ENCODE measurements around the gene KRT14.
"Not testable (repeated sequence)": the region's sequence is repeated elsewhere in the genome, so short reads cannot be mapped to it uniquely, and the experiment has no call there.

KRT14 gene

GRCh38 chr17:41544935-41545334 lies 41.8 kb downstream of the KRT14 start:
- no peak for DNase-seq

DNA sequence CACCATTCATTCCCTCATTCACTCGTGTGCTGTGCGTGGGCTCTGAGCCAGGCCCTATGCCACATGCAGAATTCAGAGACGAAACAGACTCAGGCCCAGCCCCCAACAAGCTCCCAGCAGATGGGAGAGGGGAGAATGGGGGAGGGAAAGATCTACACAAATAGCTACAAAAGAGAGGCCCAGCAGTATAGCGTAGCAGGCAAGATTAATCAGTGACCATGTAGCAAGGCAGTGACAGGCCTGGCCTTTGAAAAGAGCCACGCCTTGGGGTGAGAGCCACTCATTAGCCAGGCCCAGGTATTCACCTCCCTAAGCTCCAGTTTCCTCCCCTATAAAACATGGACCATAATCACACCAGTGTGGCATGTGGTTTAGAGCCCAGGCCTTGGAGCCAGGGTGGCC lies 42.2 kb downstream of the KRT14 start:
- no peak for DNase-seq

GRCh38 chr17:41542786-41543185 lies 43.9 kb downstream of the KRT14 start:
- DNase-seq, result not testable (repeated sequence)

- no peak for DNase-seq
Measured at GRCh38 chr17:41542357-41542756, 44.3 kb downstream of the KRT14 start.

GRCh38 chr17:41540921-41541625 lies 45.6 kb downstream of the KRT14 start:
- DNase-seq, result no peak

GRCh38 chr17:41539979-41540701 lies 46.6 kb downstream of the KRT14 start:
- no peak for DNase-seq

- DNase-seq, result no peak
Measured at GRCh38 chr17:41539071-41539492, 47.6 kb downstream of the KRT14 start.

GRCh38 chr17:41538565-41538991 lies 48.1 kb downstream of the KRT14 start:
- DNase-seq, result no peak

- DNase-seq, result no peak
Measured at GRCh38 chr17:41537990-41538389, 48.7 kb downstream of the KRT14 start.

- no peak for DNase-seq
Measured at GRCh38 chr17:41537614-41537954, 49.1 kb downstream of the KRT14 start.

- no peak for DNase-seq
Measured at GRCh38 chr17:41536741-41537613, 49.7 kb downstream of the KRT14 start.

DNA sequence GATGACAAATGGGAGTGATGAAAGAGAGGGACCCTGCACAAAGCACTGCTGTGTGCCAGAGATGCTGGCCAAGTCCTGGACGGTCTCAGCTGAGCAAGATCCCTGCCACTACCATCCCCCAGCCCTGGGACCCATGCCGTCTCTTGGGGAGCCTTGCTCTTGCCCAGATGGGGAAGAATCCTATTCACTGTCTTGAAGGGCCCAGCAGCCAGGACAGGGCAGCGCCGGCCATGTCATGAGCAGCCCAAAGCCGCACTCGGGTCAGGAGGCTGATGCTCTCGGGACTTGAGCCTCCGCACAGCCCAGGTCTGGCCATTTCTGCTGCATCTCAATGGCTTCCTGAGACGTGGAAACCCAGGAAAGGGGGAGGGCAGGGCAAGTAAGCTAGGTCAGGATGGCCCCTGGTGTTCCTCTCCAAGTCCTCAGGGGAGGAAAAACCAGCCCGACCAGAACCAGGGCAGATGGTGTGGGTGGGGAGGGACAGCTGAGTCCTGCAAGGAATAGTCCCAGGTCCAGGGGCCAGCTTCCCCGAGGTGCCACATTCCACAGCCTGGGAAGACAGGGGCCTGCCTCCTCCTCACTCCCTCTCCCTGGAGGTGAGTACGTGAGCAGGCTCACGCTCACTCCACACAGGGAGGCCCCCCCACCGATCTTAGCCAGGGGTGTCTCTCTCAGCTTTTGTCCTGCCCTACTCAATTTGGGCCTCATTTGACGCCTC lies 50.8 kb downstream of the KRT14 start:
- DNase-seq, result no peak

GRCh38 chr17:41534899-41535546 lies 51.7 kb downstream of the KRT14 start:
- DNase-seq, result no peak

DNA sequence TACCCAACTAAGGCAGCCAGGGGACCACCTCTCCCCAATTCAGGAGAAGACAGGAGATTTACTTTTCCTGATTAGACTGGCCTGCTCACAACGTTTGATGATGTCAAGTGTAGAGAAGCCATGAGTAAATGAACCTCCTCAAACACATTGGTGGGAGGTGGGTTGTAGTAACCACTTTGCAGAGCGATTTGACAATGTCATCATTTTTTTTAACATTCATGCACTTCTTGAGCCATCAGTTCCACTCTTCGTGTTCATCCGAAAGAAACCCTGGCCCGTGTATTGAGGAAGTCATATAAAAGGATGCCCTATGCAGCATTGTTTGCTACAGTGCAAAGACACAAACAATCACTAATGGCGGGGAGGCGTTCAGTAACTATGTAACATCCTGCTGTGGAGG lies 53.1 kb downstream of the KRT14 start:
- DNase-seq, result no peak

GRCh38 chr17:41532947-41533570 lies 53.6 kb downstream of the KRT14 start:
- no peak for DNase-seq
